ENCODE results near the gene KDM4C.

DNA sequence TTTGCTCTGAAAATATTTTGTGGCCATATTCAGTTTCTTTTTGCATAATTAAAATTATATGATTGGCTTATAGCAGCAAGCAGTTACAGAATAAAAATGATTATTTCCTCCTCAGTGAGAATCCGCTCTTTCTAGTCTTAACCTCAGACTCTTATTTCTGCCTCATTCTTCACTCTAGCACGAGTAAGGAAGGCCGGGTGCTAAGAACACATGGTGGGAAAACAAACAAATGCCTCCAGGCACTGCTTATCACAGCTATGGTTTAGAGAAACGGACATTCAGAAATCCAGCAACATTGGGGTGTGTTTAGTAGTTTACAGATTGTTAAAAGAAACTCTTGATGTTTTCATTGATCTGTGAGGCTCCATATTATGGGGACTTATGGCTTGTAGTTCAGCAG, 168.7 kb downstream of the KDM4C start:
- TF ChIP-seq TCF12 (IDR thresholded peaks at IDR 0.05; ENCODE audit: low read depth) (no peak), TAF1 (IDR thresholded peaks at IDR 0.05; ENCODE audit: low read depth) (no peak), CEBPB (IDR thresholded peaks at IDR 0.05) (no peak), TEAD4 (IDR thresholded peaks at IDR 0.05) (no peak), CREB1 (IDR thresholded peaks at IDR 0.05; ENCODE audit: low read depth) (no peak)
